GM18951 (cell line): Measurements from ENCODE around the gene PLCD1.
"Not testable (repeated sequence)": the region's sequence is repeated elsewhere in the genome, so short reads cannot be mapped to it uniquely, and the experiment has no call there.

Source experiments
- POLR2A ChIP-seq: IDR thresholded peaks from 4 replicates; pipeline ENCODE4 v1.6.1; 2011; ENCODE audit warnings: mild to moderate bottlenecking; ENCODE audit not compliant: insufficient read length, insufficient read depth; ENCODE audit errors: extremely low read depth
- in situ Hi-C: fragments of 300-500 bp; cut with MboI; formaldehyde crosslinking; loops from one replicate; pipeline ENCODE4 v1.12.0; 2022; ENCODE audit warnings: low sequenced_read_pairs, mixed read lengths, inconsistent platforms; ENCODE audit not compliant: unreplicated experiment

Gene PLCD1

GRCh38 chr3:38046821-38047220 is 17.4 kb upstream of the PLCD1 start:
- in situ Hi-C loops: no loop called here
- TF ChIP-seq POLR2A: no peak

- no peak for TF ChIP-seq POLR2A
- in situ Hi-C loops: no loop called here
Measured at GRCh38 chr3:38046027-38046426, 16.6 kb upstream of the PLCD1 start.

- no peak for TF ChIP-seq POLR2A
- in situ Hi-C loops: no loop called here
Measured at GRCh38 chr3:38043486-38043885, 14.0 kb upstream of the PLCD1 start.

- in situ Hi-C loops: no loop called here
Measured at GRCh38 chr3:38040401-38040800, 11.0 kb upstream of the PLCD1 start.

GRCh38 chr3:38039899-38040261 is 10.4 kb upstream of the PLCD1 start:
- in situ Hi-C loops: no loop called here

More at GRCh38 chr3:38040401-38040800, 11.0 kb upstream of the PLCD1 start:
- TF ChIP-seq POLR2A: no peak

GRCh38 chr3:38039101-38039898 is 9.9 kb upstream of the PLCD1 start, which contains the start of gene DLEC1:
Gene DLEC1 (plus strand): TSS chr3:38039208. CDS start chr3:38039226, 18 bp downstream.
- in situ Hi-C loops: no loop called here
- no peak for TF ChIP-seq POLR2A

More at GRCh38 chr3:38039899-38040261, 10.4 kb upstream of the PLCD1 start:
- TF ChIP-seq POLR2A: no peak

GRCh38 chr3:38038447-38038911 is 9.0 kb upstream of the PLCD1 start:
- in situ Hi-C loops: no loop called here
- no peak for TF ChIP-seq POLR2A

- no peak for TF ChIP-seq POLR2A
- in situ Hi-C loops: no loop called here
Measured at GRCh38 chr3:38036906-38037305, 7.5 kb upstream of the PLCD1 start.

- no peak for TF ChIP-seq POLR2A
- in situ Hi-C loops: no loop called here
Measured at GRCh38 chr3:38036286-38036685, 6.8 kb upstream of the PLCD1 start.

GRCh38 chr3:38034335-38034734 is 4.9 kb upstream of the PLCD1 start:
- in situ Hi-C loops: not testable (repeated sequence)

GRCh38 chr3:38033586-38033985 is 4.1 kb upstream of the PLCD1 start:
- in situ Hi-C loops: not testable (repeated sequence)

GRCh38 chr3:38032328-38032865 is 3.0 kb upstream of the PLCD1 start:
- TF ChIP-seq POLR2A: no peak
- in situ Hi-C loops: no loop called here

GRCh38 chr3:38031022-38031994 is 1.9 kb upstream of the PLCD1 start:
- in situ Hi-C loops: no loop called here
- TF ChIP-seq POLR2A: no peak
